Kidney capillary endothelial cell (primary cell): ENCODE data around the gene TEKT5.
"Not testable (repeated sequence)": the region's sequence is repeated elsewhere in the genome, so short reads cannot be mapped to it uniquely, and the experiment has no call there.

ENCODE experiments used
- DNase-seq: peaks from one replicate; pipeline ENCODE4 v3.0.0-alpha.2; 2018; ENCODE audit warnings: low spot score

The TEKT5 gene

DNA sequence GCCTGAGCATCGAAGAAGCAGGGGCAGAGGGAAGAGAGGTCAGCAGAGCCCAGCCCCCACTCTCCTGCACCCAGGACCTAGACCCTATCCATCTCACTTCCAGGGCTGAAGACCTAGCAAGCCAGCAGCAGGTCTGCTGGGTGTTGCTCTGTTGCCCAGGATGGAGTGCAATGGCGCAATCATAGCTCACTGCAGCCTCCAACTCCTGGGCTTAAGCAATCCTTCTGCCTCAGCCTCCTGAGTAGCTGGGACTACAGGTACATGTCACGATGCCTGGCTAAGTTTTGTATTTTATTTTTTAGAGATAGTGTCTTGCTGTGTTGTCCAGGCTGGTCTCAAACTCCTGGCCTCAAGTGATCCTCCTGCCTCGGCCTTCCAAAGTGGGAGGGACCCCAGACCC, 61.3 kb downstream of the TEKT5 start:
- not testable (repeated sequence) for DNase-seq

DNA sequence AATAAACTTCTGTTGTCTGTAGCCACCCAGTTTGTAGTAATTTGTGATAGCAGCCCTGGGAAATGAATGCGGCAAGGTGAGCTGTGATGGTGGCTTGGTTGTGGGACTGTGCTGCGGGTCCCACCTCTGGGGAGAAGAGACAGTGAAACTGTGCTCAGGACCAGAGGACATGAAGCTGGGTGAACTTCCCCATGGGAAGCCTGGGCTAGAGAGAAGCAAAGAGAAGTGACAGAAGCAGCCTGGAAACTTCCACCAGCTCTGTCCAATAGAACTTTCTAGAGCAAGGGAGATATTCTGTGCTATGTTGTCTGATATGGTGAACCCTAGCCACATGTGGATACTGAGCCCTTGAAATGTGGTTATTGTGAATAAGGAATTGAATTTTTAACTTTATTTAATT, 62.8 kb downstream of the TEKT5 start:
- DNase-seq: no peak

DNA sequence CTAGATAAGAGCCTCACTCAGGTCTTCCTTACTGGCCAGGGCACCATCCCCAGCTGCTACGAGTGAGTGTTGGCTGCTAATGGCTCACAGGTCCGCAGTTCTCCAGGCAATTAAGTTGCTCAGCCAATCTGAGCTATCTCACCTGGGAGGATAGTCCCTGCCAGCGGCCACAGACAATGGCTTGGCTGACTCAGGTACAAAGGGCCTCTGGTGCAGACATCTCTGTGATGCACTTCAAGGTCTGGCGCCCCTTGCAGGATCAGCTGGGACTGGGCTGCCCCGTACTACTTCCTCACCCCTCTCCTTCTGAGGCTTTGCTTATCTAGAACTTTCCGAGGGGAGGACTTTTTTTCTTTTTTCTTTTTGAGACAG, 65.2 kb downstream of the TEKT5 start:
- DNase-seq: no peak

DNA sequence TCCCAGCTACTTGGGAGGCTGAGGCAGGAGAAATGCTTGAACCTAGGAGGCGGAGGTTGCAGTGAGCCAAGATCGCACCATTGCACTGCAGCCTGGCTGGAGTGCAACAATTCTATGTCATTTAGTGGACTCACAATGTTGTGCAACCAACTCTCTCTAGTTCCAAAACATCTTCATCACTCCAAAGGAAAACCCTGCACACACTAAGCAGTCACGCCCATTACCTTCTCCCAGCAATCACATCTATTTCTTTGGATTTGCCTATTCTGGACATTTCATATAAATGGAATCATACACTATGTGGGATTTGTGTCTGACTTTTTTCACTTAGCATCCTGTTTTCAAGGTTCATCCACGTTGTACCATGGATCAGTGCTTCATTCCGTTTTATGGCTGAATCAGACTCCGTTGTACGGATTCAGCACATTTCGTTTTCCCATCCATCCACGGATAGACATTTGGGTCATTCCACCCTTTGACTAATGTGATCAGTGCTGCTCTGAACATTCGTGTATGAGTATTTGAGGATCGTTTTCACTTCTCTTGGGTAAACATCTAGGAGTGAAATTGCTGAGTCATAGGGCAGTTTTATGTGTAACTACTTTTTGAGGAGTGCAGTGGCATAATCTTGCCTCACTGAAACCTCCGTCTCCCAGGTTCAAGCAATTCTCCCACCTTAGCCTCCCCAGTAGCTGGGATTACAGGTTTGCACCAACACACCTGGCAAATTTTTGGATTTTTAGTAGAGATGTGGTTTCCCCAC, 69.0 kb downstream of the TEKT5 start:
- DNase-seq: no peak

DNA sequence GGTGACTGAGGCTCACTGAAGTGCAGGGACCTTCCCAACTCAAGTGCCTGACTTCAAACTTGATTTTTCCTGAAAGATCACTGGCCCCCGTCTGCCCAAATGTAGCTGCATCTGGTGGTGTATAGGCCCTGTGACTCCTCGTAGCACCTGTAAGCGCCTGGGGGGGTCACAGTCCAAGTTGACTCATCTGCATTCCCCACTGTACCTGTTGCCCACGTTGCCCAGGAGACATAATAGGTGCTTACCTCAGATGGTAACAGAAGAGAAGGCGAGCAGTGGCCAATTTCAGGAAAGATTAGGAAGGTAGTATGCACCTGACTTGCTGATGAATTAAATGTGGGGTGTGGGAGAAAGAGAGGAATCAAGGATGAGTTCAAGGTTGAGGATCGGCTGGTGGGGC, 70.2 kb downstream of the TEKT5 start:
- no peak for DNase-seq

DNA sequence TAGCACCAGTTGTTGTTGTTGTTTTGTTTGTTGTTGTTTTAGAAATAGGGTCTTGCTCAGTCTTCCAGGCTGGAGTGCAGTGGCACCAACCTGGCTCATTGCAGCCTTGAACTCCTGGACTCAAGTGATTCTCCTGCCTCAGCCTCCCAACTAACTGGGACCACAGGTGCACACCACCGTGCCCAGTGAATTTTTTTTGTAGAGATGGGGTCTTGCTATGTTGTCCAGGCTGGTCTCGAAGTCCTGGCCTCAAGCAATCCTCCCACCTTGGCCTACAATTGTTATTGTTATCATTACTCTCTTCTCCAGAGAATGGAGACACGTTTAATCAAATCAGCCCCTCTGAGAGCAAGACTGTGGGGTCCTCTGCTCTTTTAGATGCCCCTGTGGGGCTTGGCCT, 71.7 kb downstream of the TEKT5 start:
- no peak for DNase-seq

DNA sequence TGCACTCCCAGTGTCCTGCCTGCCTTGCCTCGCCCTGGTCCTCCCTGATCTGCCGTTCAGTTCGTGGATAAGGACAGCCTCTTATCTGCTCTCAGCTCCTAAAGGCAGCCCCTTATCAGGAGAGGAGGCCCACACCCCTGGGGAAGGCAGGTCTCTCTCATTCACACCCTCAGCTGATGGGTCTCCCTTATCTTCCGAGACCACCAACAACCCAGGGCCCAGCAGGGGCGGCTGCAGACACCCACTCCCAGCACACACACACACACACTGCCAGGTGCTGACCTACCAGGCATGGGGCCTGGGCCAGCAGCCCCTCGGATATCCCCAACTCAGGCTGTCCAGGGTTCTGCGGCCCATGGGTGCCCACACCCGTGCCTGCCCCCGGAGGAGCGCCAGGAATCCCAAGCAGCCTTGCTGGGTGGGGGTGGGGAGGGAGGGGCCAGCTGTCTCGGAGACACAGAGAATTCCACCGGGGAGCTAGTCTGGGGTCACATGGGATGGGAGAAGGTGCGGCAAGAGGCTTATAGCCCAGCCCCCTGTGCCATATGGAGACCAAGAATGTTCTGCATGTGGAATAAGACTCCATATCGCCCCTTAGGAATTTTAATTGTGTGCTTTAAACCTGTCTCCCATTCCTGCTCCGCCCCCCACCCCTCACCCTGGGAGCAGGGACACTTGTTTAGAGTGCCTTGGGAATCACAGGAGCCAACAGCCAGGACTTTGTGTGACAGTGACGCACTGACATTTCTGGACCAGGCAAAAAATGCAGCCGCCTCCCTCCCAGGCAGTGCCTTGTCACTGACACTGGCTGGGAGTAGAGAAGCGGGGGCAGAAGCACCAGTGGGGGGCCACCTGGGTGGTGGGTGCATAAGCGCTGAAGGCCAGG, 72.5 kb downstream of the TEKT5 start:
- no peak for DNase-seq

DNA sequence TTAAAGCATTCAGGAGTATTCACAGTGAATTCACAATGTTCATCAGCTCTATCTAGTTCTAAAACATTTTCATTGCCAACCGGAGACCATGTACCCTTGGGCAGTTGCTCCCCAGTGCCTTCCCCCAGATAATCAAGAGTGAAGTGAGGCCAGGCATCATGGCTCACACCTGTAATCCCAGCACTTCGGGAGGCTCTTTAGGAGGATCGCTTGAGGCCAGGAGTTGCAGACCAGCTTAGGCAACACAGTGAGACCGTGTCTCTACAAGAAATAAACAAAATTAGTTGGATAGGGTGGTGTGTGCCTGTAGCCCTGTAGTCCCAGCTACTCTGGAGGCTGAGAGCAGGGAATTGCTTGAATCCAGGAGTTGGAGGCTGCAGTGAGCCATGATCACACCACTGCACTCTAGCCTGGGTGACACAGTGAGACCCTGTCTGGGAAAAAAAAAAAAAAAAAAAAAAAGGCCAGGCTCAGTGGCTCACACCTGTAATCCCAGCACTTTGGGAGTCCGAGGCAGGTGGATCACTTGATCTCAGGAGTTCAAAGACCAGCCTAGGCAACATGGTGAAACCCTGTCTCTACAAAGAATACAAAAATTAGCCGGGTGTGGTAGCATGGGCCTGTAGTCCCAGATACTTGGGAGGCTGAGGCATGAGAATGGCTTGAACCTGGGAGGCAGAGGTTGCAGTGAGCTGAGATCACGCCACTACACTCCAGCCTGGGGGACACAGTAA, 73.3 kb downstream of the TEKT5 start:
- not testable (repeated sequence) for DNase-seq

DNA sequence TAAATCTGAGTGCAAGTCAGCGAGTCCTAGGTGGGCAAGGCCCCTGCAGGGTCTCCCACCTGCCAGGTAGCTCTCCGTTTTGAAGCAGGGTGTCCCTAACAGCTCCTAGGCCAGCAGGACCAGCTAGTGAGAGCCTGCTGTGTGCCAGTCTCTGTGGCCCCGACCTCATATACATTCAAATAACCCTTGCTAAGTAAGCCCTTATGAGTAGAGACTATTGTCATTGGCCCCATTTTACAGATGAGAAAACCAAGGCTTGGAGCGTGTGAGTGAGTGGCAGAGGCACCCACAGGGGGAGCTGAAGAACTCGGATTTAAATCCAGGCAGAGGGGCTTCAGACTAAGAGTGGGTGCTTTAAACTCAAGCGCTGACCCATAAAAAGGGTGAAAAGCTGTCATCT, 74.6 kb downstream of the TEKT5 start:
- no peak for DNase-seq

DNA sequence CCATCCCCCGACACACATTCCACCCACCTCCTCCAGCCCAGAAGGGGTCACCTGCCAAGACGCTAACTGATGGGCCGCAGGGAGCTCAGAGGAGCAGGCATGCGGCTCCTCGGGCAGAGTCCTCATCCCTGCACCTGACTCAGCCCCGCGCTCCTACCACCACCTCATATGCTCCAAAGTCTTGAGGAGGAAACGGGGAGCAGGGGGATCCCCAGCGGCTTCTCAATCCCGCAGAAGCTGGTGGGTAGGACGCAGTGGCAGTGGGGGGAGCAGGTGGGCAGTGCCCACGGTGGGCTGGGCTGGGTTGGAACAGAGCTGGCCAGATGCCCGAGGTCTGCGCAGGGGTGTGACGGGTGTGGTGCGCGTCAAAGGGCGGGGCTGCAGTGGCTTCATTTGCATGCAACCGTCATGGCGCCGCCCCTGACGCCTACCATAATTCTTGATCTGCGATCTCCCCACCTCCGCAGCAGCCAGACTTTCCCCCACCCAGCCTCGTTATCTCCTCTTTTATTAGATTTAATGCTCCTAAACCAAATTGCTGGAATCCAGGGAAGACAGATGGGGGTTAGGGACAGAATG, 75.4 kb downstream of the TEKT5 start:
- no peak for DNase-seq

DNA sequence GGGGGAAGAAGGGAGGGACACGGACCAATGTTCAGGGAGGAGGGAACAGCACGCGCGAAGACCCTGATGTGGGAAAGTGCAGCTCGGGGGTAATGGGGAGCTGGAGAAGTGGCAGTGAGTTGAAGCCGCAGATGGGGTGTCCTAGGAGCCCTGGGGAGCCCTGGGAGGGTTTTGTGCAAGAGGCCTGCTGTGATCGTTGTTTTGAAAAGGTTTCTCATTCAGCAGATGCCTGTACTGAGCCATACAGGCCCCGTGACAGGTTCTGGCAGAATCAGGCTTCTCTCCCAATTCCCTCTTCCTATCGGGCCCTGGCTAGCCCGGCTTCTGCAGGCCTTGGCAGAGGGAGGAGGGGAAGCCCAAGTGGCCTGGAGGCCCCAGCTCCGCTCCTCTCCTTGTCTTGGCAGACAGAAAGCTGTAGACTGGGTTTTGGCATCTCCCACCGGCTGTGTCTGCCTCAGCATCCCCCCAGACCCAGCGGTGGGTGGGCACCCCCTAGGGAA, 76.0 kb downstream of the TEKT5 start:
- no peak for DNase-seq

DNA sequence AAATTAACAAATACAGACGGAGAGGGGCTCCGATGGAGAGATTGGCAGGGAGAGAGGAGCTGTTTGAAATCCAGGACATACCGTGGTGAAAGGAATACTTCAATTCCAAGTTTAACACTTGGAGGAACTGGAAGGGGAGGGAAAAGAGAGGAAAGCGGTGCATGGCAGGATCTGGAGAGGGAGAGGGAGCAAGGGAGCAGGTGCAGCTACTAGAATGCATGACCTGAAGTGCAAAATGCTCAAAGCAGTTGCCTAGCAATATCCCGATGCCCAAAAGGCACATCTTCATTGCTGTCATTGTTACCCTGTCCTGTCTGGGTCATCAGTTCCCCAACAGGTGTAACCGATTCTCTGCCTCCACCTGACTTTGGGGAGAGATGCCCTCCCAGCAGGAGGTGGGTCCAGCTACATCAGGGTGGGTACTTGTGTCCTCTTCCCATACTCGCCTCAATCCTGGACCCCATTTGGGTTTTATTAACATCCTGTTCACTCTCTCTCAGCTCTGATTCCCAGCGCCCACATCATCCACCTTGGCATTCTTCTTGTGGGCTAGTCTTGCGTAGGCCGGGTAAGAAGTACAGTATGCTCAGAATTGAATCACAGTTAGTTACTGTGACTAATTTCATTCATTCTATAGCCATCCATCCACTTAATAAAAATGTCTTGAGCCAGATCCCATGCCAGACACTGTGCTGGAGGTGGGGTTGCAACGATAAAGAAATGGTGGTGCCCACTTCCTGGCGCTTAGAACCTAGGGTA, 76.9 kb downstream of the TEKT5 start:
- DNase-seq: no peak

DNA sequence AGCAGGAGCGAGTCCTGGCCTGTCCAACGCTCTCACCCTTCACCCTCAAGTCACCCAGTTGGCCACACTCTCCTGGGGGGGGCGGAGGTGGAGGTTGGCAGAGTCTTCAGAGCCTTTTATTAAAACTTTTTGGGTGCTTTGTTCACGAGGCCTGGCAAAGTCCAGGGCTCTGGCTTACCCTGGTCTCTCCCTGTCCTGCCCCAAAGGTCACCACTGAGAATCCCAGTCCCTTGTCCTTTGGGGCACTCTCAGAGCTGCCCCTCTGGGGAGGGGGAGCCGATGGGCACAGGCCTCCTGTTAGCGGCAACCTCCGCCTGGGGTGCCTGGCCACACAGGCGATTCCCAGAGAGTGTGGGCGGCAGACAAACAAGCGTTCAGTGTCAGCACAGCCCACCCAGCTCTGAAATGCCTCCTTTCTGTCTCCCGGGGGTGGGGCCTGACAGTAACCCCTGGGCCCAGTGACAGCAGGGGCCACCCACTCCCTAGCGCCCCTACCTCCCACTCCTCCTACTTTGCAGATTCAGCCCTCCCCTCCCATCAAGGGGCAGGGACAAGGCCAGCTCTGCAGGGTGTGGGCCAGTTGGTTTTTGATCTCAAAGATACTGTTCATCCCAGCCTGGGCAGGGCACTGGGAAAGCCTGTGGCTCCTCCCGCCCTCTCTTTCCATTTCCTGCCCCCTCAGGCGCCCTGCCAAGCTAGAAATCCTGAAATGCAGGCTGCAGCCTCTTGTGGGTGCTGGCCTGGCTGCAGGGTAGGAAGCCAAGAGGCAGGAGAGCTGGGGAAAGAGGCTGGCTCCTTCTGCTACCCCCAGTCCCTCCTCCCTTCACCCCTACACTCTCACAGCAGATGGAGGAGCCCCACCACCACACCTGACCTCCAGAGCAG, 77.7 kb downstream of the TEKT5 start:
- DNase-seq: no peak

DNA sequence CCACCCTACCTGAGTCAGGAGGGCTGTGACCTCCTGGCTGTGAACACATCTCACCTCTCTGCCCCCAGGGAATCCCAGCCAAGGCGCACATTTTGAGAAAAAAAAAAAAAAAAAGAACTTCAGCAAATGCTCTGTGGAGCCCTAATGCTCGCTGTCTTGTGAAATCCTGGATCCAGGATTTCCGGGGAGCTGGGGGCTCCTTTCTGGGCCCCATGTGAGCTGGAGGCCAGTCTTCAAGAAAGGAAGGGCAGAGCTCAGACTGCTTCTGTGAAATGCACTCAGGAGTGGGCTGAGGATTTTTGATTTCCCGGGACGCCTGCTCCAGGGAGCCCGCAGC, 78.3 kb downstream of the TEKT5 start:
- no peak for DNase-seq

DNA sequence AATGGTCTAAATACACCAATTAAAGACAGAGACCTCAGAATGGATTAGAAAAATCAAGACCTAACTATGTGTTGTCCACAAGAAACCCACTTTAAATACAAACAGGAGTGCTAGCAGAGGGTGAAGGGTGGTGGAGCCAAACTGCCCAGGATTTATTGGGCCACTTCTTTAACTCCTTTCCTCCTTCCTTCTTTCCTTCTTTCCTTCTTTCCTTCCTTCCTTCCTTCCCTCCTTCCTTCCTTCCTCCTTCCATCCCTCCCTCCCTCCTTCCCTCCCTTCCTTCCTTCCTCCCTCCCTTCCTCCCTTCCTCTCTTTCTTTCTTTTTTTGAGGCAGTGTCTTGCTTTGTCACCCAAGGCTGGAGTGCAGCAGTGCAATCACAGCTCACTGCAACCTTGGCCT, 80.0 kb downstream of the TEKT5 start:
- no peak for DNase-seq

DNA sequence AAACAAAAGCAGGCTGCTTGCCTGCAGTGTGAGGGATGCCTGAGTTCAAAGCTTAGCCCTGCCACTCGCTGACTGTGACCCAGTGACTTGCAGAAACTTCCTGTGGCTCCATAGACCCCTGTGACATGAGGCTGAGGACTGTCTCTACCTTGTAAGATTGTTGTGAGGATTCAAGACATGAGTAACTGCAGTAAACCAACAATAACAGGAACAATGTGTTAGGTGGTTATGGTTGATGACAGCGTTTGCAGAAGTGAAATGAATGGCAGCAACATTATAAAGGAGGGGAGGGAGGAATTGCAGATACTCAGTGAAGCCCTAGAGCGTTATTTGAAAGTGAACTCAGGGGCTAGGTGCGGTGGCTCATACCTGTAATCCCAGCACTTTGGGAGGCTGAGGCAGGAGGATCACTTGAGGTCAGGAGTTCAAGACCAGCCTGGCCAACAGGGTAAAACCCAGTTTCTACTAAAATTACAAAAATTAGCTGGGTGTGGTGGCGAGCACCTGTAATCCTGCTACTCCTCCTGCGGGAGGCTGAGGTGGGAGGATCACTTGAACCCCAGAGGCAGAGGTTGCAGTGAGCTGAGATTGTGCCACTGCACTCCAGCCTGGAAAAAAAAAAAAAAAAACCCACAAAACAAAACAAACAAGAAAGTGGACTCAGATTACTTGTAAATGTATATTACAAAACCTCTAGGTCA, 80.8 kb downstream of the TEKT5 start:
- DNase-seq: no peak

DNA sequence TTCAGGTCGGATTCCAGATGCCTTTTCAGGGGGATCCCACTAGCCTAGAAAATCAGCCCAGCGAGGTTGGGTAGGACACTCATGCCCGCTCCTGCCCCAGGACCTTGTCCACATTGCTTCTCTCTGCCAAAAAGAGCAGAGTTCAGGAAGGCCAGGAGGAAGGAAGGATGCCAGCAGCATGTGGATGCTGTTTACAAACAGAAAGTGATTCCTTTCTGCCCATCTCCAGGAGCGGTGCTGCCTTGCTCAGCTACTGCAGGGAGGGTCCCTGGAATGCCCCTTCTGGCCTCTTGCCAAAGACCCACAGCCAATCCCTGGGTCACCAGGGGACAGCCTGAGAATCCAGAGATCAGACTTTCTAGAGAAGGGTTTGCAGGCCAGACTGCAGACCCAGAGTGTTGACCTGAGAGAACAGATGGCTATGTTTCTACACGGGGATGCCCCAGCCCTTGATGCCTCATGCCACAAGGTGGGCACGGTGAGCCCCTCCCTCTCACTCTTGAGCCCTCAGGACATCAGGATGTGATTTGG, 82.0 kb downstream of the TEKT5 start:
- DNase-seq: no peak

DNA sequence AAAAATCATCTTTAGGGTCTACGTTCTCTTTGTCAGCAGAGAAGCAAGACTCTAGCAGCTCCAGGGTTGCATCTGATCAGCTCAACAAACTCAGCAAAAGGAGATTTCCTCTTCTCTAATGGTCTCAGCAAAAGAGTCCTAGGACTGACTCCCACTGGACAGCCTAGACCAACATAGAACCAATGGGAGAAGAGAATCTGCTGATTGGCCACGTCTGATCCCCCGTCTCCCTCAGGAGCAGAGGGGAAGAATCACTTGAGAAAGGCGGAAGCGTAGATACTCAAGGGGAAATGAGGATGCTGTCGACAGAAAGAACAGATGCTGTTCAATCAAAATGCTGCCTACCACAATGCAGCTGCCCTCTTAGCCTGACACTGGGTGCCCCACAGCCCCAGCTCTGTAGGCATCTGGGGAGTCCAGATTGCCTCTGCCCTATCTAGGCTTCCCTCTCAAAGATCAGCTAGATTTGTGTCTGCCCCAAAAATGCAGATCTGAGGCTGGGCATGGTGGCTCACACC, 82.8 kb downstream of the TEKT5 start:
- no peak for DNase-seq

DNA sequence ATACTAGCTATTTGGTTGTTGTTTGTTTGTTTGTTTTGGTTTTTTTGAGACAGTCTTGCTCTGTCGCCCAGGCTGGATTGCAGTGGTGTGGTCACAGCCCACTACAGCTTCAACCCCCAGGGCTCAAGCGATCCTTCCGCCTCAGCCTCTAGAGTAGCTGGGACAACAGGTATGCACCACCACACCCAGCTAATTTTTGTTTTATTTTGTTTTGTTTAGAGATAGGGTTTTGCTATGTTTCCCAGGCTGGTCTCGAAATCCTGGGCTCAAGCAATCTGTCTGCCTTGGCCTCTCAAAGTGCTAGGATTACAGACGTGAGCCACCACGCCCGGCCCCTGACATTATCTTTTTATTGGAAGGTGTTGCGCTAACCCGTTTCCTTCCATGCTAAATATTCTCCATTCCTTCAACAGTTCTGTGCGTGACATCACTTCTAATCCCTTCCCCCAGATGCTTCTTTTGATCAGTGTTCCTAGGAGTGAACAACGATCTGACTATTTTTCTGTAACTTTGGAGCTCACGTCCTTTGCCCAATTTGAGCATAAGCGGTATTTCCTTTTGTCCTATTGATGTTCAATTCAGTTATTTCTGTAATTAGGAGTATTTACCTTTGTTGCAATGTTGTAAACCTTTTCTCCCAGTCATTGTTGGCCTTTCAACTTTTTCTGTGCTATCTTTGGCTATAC, 84.1 kb downstream of the TEKT5 start:
- no peak for DNase-seq
